Measurements from ENCODE around the gene ZNF804B.

DNA sequence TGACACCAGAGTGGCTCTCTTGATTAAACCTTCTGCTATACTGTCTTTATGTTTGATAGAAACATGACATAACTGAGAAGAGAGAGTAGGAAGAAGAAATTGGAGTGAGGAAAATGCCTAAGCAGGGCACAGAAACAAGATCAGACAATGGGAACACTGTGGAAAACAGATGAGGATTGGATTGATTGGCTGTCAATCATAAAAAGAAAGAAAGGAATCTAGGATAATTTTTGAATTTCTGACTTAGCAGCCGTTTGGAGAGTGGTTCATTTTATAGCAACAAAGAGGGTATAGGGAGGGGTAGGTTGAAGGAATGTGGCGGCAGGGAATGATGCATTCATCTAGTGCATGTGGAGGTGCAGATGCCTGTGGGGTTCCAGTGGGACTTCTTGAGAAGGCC is 28.3 kb downstream of the ZNF804B start:
- TF ChIP-seq, protein P1, sequence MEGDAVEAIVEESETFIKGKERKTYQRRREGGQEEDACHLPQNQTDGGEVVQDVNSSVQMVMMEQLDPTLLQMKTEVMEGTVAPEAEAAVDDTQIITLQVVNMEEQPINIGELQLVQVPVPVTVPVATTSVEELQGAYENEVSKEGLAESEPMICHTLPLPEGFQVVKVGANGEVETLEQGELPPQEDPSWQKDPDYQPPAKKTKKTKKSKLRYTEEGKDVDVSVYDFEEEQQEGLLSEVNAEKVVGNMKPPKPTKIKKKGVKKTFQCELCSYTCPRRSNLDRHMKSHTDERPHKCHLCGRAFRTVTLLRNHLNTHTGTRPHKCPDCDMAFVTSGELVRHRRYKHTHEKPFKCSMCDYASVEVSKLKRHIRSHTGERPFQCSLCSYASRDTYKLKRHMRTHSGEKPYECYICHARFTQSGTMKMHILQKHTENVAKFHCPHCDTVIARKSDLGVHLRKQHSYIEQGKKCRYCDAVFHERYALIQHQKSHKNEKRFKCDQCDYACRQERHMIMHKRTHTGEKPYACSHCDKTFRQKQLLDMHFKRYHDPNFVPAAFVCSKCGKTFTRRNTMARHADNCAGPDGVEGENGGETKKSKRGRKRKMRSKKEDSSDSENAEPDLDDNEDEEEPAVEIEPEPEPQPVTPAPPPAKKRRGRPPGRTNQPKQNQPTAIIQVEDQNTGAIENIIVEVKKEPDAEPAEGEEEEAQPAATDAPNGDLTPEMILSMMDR (conservative IDR thresholded peaks at IDR 0.05): no peak
- TF ChIP-seq EZH2 (IDR thresholded peaks at IDR 0.05; ENCODE audit: low read depth): no peak
